Measurements from ENCODE around the gene CACNA1I.

The CACNA1I gene

GRCh38 chr22:39535831-39536449 lies 34.6 kb upstream of the CACNA1I start:
- no peak for DNase-seq (ENCODE audit: low read depth in 2 of 2)

- DNase-seq (ENCODE audit: low read depth in 2 of 2), result no peak
Measured at GRCh38 chr22:39536711-39537110, 33.8 kb upstream of the CACNA1I start.

- DNase-seq (ENCODE audit: low read depth in 2 of 2), result no peak
Measured at GRCh38 chr22:39537975-39538374, 32.6 kb upstream of the CACNA1I start.

- DNase-seq (ENCODE audit: low read depth in 2 of 2), result no peak
Measured at GRCh38 chr22:39543095-39543494, 27.5 kb upstream of the CACNA1I start.

GRCh38 chr22:39545386-39546365 lies 24.9 kb upstream of the CACNA1I start:
- no peak for DNase-seq (ENCODE audit: low read depth in 2 of 2)

GRCh38 chr22:39546889-39547586 lies 23.5 kb upstream of the CACNA1I start:
- no peak for DNase-seq (ENCODE audit: low read depth in 2 of 2)

GRCh38 chr22:39547587-39547947 lies 23.0 kb upstream of the CACNA1I start:
- no peak for DNase-seq (ENCODE audit: low read depth in 2 of 2)

- DNase-seq (ENCODE audit: low read depth in 2 of 2), result no peak
Measured at GRCh38 chr22:39553429-39553828, 17.1 kb upstream of the CACNA1I start.

GRCh38 chr22:39554151-39554550 lies 16.4 kb upstream of the CACNA1I start:
- no peak for DNase-seq (ENCODE audit: low read depth in 2 of 2)

- no peak for DNase-seq (ENCODE audit: low read depth in 2 of 2)
Measured at GRCh38 chr22:39556970-39557841, 13.3 kb upstream of the CACNA1I start.

GRCh38 chr22:39558254-39558727 lies 12.3 kb upstream of the CACNA1I start:
- no peak for DNase-seq (ENCODE audit: low read depth in 2 of 2)

- no peak for DNase-seq (ENCODE audit: low read depth in 2 of 2)
Measured at GRCh38 chr22:39558950-39559349, 11.6 kb upstream of the CACNA1I start.

GRCh38 chr22:39559456-39560105 lies 11.0 kb upstream of the CACNA1I start:
- no peak for DNase-seq (ENCODE audit: low read depth in 2 of 2)

GRCh38 chr22:39560127-39560526 lies 10.4 kb upstream of the CACNA1I start:
- no peak for DNase-seq (ENCODE audit: low read depth in 2 of 2)

- DNase-seq (ENCODE audit: low read depth in 2 of 2), result no peak
Measured at GRCh38 chr22:39562839-39563489, 7.6 kb upstream of the CACNA1I start.

GRCh38 chr22:39563571-39564428 lies 6.8 kb upstream of the CACNA1I start:
- no peak for DNase-seq (ENCODE audit: low read depth in 2 of 2)

- DNase-seq (ENCODE audit: low read depth in 2 of 2), result no peak
Measured at GRCh38 chr22:39565414-39565944, 5.1 kb upstream of the CACNA1I start.

GRCh38 chr22:39567135-39567946 lies 3.2 kb upstream of the CACNA1I start:
- DNase-seq (ENCODE audit: low read depth in 2 of 2), result no peak

Data from fibroblast of skin of left quadriceps (primary cell).